Measurements from ENCODE around the gene REEP1.

GRCh38 chr2:86378469-86378868 is 41.0 kb upstream of the REEP1 start:
- TF ChIP-seq POLR2AphosphoS5 (IDR thresholded peaks at IDR 0.05; ENCODE audit: low read depth, low read length) (no peak), CTCF (IDR thresholded peaks at IDR 0.05) (no peak), REST (IDR thresholded peaks at IDR 0.05; ENCODE audit: insufficient read depth in 1 of 2, low read depth in 2 of 2, low read length in 1 of 2) (no peak)

Data from Panc1 (cell line).